Activated T-cell treated with anti-CD3 and anti-CD28 coated beads, Interleukin-2, amount 50 U/mL, for 48 hours (primary cell): ENCODE results near the gene ENC1.
"Not testable (repeated sequence)": the region's sequence is repeated elsewhere in the genome, so short reads cannot be mapped to it uniquely, and the experiment has no call there.

Source experiments
- DNase-seq, 2 experiments: peaks; one replicate each; pipeline ENCODE4 v3.0.0-alpha.2; 2020

The ENC1 gene

GRCh38 chr5:74640450-74640953 is at the start of gene ENC1:
Gene ENC1 (minus strand): TSS chr5:74640728. CDS start chr5:74636485, 4,243 bp downstream.
- peak; percentile 75 to 84 for DNase-seq

DNA sequence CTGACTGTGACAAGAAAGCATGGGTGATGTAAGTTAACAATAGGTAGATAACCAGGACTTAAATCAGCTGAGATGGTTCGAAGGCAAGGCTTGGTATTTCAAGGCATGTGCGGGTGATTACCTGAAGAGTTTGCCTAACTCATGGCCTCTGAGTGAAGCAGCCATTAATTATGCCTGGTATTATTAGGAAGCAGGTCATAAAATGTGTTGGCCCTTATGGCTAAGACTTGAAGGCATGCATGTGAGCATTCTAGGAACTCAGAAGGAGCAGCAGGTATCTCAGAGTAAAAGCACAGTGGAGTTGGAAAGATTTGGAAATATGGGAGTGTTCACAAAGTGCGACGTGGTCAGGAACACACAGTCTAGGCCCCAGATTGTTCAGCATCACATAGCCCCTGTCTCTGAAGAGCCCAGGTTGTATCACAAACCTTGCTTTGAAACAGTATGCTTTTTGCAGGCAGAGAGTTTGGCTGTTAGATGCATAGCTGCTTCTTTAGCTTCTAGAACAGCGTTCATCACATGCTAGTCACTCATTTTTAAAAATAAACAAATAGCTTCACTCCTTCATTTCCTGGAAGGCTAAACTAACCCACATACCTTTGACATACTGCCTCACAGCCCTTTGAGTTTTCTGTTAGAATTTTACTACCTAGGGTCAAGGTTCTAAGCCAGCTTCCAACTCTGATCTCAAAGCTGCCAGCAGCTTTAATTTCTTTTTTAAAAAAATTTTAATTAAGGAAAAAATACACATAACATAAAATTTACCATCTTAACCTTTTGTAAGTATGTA is 46.6 kb upstream of the ENC1 start:
- DNase-seq = no peak

DNA sequence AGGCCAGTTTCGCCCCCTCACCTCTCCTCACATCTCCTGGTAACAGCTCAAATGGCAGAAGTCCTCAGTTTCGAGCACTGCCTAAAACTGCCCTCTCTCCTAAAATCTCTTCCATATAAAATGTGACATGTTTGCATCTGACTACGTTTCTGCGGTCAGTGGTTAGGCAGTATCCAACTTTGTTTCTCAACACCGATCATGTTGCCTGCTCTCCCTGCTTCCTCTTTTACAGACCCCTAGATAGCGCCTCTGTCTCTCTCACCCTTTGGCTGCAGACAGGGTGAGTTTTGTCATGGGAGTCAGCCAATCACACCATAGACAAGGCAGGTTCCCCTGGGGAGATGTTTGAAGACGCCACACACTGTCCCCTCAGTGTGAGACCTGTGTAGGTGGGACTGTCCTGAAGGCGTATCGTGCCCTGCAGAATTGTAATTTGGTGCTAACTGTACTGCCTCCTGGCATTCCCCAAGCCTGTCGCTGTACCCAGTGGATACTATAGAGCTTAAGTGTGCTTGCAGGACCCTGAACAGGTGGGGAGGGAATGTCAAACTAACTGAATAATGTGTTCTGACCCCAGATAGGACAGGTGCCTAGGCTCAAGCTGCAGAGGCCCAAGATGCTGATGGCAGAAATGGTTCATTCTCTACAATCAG is 45.6 kb upstream of the ENC1 start:
- peak in 1 of 2 experiments; percentile 25 for DNase-seq

GRCh38 chr5:74684900-74685851 is 44.6 kb upstream of the ENC1 start, which contains the start of gene HEXB:
Gene HEXB (plus strand): TSS chr5:74685233. CDS start chr5:74685261, 28 bp downstream.
- peak; percentile 89 to 92 for DNase-seq

GRCh38 chr5:74679966-74680365 is 39.4 kb upstream of the ENC1 start:
- DNase-seq = no peak

- not testable (repeated sequence) for DNase-seq
These were observed 38.8 kb upstream of the ENC1 start for GRCh38 chr5:74679300-74679699.

GRCh38 chr5:74678123-74678522 is 37.6 kb upstream of the ENC1 start:
- not testable (repeated sequence) for DNase-seq

- not testable (repeated sequence) for DNase-seq
These were observed 35.9 kb upstream of the ENC1 start for GRCh38 chr5:74676466-74676865.

DNA sequence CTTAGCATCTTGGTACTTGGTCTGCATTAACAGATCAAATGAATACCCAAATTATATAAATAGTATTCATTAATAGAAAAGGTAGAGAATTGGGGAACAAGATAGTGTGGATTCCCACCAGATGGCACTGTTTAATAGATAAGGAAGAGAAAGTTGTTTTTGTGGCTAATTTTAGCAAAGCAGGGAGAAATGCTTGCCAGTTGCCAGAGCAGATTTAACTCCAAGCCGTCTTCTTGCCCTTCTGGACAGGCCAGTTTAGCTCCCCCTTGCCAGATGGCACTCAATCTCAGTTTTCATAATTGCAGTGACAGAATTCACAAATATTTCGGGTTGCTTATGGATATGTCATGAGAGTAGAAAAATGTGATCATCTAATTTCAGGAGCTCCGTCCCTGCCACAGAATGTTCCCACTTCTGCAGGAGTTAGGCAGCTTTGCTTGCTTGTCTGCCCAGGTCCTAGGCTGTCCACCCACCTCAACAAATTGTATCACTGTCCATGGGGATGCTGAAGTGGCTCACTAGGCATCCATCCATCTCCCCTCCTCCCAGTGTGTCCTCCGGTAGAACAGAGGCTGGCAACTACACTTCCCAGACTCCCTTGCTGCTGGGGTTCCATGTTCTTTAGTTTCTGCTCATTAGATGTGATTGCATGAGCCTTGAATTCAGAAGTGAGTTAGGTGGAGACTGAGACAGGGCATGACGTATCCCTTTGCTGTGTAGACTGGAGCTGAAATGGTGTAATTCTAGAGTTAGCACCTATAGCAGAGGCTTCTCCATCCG is 32.7 kb upstream of the ENC1 start:
- no peak for DNase-seq

DNA sequence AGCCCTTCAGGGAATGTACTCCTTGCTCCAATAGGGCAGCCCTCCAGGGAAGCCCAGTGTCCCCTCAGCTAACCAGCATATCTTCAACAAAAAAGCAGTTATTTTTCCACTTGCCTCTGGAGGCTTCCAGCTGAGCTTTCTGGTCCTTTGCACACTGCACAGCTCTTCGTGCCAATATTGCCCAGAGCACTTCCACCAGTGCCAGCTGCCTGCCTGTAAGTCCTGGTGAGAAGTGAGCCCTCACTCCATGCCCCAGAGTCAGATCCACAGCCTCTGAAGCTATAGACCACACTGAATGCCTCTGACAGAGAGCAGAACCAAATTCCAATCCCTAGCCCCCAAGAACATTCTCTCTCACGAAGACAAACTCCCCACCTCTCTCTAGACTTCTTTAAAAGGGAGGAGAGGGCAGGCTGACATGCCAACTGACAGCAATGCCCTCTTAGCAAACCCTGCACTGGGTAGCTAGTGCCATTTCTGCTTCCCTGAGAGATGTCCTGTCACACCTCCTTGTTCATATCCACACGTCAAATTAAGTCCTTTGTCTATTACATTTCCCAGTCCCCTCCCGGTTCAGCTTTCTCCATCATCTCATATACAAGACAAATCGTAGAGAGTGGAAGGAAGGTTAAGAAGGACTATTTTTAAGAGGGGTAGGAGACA is 31.8 kb upstream of the ENC1 start:
- DNase-seq = no peak

DNA sequence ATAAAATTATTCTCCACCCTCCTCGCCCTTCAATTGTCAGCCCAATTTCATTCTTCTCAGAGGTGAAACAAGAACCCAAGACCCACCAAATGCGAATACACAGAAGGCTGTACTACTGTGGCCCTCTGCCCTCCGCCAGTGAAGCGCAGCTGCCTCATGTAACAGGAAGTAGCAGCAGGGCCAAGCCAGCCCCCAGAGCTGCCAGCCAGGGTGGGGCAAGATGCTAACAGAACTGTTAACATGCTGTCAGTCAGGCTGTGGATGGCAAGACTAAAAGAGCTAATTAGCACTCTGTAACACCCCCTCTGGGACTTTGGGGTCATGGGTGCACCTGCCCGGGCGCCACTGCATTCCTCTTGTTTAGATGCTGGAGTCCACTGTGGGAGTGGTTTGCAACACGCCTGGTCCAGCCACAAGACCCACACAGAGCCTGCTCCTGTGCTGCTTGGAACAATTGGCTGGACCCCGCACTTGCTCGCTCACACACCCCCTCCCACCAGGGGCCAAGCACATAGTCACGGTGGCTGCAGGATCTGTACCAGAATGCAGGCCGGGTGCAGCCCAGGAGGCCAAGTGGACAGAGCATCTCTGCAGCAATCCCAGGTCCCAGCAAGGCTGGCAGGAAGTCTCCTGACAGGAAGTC is 30.0 kb upstream of the ENC1 start:
- no peak for DNase-seq

DNA sequence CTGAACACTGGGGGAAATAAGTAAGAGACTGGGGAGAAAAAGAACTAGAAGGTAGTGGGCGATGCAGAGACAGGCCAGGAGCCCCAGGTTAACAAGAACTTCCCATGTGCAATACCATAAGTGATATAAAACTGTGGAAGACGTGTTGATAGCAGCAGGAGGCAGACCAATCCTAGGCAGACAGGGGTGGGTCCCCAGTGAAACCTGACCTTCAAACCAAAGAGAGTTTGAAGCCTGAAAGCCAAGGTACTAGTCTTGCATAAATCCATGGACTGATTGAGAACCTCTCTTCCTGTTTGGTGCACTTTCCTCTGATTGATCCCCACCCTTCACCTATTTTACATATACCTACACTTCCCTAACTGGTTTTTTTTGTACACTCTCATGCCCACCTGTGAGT is 29.3 kb upstream of the ENC1 start:
- DNase-seq = no peak

GRCh38 chr5:74667396-74667795 is 26.9 kb upstream of the ENC1 start:
- no peak for DNase-seq

GRCh38 chr5:74665816-74666215 is 25.3 kb upstream of the ENC1 start:
- no peak for DNase-seq

DNA sequence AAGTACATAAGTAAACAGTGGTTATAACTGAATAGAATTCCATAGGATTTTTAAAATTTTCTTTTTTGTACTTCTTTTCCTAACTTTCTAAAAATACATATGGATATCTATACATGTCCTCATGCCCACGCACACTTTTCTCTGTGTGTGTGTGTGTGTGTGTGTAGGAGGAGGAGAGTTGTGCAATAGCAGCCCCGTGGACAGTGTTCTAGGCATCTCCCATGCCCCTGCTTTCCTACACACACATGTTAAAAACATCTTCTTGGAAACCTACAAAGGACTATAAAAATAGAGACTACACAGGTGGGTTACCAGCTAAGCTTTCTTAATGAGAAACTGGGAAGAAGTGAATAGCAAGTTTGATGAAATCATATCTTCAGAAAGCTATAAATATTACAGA is 24.7 kb upstream of the ENC1 start:
- DNase-seq = no peak

DNA sequence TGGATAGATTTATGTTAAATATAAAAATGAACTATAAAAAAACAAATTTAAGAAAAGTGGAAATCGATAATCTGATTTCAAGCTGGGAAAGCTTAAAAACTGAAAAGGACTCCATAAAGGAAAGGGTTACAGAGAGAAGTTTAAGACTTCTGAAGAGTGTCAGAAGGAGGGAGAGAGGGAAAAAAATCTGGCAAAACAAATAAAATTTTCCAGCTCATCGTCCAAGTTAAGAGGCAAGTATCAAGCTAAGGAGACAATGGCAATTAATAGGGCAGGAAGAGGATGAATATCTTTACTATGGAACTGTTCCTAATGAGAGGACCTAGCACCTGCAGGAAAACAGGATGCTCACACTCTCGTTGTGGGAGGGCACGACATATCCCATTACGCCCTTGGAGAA is 24.0 kb upstream of the ENC1 start:
- no peak for DNase-seq

GRCh38 chr5:74660873-74661272 is 20.3 kb upstream of the ENC1 start:
- DNase-seq = no peak

DNA sequence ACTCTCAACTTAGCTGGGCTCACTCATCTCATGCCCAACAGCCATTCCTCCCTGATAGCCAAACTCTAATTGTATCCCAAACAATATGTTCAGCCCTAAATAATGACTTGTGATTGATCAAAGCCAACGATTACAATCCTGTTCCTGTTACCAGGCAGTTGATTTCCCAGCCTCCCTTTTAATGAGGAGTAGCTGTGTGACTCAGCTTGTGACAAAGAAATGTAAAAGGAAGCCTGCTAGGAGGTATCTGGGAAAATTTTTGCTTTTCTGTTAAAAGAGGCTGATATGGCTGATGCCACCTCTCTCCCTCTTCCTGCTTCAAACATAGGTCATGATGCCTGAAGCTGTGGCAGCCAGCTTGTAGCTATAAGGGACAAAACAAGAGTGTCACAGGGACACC is 19.6 kb upstream of the ENC1 start:
- no peak for DNase-seq

- DNase-seq = no peak
These were observed 18.6 kb upstream of the ENC1 start for GRCh38 chr5:74659172-74659571.

DNA sequence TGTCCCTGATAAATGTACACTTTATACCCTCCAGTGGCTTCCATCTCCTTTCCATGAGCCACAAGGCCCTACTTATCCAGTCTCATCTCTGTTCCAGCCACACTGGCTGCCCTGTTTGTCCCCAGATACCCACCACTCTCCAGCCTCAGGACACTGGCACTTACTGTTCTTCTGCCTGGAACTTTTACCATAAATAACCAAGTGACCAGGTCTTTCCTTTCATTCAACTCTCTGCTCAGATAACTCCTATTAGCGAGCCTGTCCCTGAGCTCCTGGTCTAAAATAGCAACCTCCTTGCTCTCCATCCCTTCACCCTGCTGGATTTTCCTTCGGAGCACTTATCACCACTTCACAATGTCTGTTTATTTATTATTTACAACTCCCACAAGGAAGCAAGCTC is 16.6 kb upstream of the ENC1 start:
- DNase-seq = no peak

DNA sequence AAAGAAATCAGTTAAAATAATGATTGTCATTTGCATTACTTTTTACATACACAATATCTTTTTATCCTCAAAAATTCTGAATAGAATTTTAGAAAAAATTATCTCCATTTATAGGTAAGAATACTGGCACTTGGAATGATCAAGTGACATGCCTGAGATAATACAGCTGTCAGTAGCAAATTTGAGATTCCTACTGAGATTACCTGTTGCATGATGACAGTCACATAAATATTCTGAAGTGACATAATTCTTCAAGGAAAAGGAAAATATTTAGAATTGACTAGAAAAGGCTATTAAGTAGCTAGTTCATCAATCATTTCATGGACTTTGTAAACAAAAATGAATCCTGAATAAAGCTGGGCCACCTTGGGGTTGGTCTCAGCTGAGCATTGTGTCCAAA is 15.2 kb upstream of the ENC1 start:
- DNase-seq = no peak
